GM19463 (cell line): ENCODE results near the gene PRKCA.

Source experiments
- ATAC-seq: cut with Tn5 transposase; IDR thresholded peaks from one replicate; pipeline ENCODE4 v1.9.1; 2021; ENCODE audit warnings: mild to moderate bottlenecking, moderate library complexity; ENCODE audit not compliant: unreplicated experiment

Gene PRKCA

GRCh38 chr17:66535611-66536010 is 233.2 kb downstream of the PRKCA start:
- no peak for ATAC-seq

DNA sequence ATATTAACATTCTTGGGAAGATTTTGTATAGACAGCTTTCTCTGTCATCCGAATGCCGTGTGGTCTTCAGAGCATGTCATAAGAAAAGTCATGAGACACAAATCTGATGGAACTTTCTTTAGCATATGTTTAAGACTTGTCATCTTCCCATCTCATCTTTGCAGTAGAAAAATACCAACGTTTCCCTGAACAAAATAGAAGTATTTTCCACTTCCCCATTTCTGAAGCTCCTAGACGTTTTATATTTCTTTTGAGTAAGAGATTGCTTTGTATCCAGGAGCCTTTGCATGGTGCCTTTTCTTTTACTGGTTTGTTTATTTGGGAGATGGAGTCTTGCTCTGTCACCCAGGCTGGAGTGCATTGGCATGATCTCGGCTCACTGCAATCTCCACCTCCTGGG is 235.1 kb downstream of the PRKCA start:
- no peak for ATAC-seq

GRCh38 chr17:66538776-66539175 is 236.4 kb downstream of the PRKCA start:
- ATAC-seq, result no peak

DNA sequence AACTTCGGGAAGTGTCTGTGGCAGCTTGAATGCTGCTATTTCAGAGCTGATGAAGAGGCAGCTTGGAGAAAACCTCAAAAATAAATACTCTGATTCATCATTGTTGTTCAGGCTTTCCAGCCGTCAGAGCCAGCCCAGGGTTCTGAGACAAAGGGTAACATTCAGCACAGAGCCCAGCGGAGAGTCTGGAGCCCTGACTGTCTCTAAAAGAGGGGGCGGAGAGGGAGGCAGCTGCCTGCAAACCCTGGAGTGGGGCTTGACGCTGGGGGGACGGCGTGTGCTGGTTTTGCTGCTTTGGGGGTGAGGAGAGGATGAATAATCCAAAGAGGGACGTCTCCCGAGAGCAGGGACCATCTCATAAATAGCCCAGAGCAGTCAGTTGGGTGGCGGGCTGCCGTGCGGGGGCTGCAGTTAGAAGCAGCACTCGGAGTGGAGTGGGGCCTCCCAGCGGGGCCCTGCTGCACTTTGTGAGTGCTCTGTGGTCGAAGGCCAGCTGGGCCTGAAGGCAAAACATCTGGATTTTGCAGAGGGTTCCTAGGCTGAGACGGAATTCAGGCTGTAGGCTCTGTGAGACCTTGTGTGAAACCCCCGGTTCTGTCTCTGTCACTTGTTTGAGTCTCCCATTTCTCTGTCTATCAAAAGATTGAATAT is 237.8 kb downstream of the PRKCA start:
- ATAC-seq, result no peak

GRCh38 chr17:66541461-66542128 is 239.2 kb downstream of the PRKCA start:
- ATAC-seq, result peak; percentile 73

DNA sequence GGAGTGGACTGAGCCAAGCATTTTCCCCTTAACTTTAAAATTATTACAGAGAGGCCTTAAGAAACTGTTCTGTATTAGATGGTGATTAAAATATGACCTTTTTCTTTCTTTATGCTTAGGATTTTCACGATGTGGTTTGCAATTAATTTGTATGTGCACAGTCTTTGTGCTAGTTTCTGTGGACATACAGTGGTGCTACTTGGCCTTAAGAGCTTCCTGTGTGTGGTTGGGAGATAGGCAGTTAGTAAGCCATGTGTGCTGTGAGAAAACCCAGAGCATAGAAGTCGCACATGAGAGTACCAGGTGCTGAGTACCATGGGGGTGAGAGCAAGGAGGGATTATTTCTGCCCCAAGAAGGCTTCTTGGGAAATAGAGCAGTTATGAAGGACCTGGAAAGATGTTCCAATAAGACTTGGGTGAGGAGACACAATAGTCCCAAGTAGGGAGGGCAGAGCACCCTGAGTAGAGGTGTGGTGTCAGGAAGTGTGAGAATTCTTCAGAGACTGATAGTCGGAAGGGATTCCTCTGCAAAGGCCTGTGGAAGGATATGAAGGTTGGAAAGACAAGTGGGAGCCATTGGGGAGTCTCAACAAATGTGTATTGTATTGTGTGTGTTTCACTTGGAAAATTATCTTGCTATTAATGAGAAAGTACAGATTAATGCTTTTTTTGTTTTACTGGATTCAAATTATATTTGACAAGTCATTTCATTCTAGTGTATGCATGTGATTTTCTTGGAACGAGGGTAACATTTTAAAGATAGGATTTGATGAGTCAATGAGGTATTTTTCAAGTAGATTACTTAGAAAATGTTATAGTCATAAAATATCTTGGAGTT is 239.9 kb downstream of the PRKCA start:
- ATAC-seq, result peak; percentile 97

DNA sequence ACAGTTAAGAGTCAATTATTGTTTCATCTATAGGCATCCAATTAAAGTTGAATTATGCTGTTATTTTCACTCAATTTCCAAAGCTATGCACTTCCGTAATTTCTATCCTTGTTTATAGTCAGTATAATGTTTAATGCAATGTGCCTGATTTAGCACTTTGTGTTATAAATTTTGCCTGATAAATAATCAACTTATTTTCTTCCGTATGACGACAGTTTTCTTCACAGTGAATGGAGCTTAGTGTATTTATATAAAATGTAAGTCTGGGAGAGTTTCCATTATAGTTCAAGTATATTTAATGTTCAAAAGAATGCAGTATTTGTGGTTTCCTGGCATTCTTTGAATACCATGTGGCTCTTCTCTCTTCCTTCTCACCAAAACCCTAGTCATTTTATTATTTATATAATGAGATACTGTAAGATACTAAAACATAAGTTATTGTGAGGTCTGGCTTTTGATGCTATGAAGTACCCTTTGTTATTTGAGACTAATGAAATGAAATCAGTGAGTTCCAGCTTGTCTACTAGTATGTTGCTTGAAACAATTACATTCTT is 240.6 kb downstream of the PRKCA start:
- ATAC-seq, result no peak

DNA sequence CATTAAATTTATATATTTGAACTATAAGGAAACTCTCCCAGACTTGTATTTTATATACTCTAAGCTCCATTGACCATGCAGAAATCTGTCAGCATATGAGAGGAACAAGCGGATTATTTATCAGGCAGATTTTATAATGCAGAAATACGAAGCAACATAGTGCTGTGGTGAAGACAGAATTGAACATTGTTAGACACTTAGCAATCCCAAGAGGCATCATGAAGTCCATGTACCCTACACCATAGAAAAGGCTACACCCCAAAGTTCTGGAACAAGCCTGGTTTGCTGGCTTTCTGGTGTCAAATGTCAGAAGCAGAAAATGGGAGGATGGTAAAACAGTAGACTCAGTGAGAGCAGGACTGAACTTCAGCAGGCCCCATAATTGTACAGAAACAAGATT is 241.1 kb downstream of the PRKCA start:
- no peak for ATAC-seq

DNA sequence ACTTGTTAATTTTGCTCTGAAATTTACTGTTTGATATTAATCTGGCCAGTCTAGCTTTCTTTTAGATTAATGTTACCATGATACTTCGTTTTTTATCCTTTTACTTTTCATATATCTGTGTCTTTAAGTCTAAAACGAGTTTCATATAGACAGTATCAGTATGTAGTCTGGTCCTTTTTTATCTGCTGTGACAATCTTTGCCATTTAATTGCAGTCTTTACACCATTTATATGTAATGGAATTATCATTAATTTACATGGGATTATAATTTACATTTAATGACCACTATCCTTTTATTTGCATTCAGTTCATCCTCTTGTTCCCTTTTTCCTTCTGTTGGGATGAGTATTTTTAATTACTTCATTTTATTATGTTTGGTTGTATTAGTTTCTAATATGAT is 243.5 kb downstream of the PRKCA start:
- no peak for ATAC-seq

DNA sequence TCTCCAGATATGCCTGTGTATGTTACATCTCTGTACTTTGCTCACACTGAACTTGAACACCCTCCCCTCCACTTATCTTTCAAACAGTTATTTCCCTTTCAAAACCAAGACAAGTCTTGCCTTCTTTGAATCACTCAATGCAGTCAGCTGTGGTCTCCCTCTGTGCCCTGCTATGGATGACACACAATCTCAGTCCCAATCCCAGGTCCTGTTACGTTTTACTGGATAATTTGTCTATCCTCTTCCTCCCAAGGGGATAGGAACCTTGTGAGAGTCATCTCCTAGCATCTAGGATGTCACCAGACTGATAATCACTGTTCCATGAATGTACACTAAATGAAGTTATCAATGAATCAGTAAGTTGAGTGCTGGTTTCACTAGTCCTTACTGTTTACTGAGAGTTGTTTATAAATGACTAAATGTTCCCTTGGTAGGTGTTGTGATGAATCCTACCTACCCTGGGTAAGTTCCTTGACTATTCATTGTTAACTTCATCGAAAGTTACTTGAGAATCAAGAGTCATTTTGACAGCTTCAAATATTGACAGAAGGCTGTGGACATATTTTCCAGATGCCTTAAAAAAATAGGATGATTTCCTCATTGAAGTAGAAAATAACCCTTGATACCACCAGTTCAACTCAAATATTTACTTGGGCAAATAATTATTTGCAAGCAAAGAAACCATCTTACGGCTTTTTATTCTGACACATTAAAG is 244.9 kb downstream of the PRKCA start:
- no peak for ATAC-seq

DNA sequence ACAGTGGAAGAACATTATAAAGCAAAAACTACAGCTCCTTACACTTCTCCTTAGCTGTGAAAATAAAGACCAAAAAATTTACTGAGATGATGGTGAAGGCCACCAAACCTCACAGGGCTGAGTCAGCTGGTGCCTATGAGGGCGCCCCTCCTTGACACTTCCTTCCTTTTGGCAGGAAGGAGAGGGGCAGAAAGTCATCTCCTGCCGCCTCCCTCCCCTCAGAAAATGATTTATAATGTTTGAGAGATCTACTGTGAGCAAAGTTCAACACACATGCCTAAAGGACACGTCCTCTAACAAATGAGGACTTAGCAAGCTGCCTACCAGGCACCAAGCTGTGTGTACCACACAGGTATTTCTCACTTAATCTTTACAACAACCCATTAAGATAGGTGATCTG is 245.7 kb downstream of the PRKCA start:
- no peak for ATAC-seq

GRCh38 chr17:66548659-66549310 is 246.4 kb downstream of the PRKCA start:
- no peak for ATAC-seq

- ATAC-seq, result no peak
These were observed 246.9 kb downstream of the PRKCA start for GRCh38 chr17:66549311-66549704.

GRCh38 chr17:66549731-66550207 is 247.4 kb downstream of the PRKCA start:
- ATAC-seq, result no peak

DNA sequence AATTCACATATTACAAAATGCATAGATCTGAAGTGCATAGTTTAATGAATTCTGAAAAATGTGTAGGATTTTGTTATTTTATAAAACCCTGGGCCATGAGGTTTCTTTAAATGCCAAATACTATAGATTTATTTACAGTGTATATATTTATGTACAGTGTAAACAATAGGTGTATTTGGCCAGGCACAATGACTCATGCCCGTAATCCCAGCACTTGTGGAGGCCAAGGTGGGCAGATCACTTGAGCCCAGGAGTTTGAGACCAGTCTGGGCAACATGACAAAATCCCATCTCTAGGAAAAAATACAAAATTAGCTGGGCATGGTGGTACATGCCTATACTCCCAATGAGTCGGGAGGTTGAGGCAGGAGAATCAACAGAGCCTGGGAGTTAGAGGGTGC is 249.4 kb downstream of the PRKCA start:
- no peak for ATAC-seq

GRCh38 chr17:66552371-66552770 is 250.0 kb downstream of the PRKCA start:
- no peak for ATAC-seq

DNA sequence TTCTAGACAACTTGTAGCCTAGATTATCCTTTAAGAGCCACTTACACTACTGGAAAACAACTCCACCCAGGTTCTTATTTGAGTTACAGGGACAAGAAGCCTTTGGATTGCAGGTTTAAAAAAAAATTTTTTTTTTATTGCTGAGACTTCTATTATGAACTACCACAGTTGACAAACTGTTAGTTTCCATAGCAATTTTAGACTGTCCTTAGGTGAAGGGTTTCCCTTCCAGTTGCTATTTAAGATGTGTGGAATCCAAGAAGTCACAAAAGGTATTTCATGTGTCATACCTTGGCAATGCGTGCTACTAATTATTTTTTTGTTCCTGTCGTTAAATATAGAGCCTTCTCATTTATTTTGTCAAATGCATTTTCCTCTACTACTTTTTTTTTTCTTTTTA is 253.2 kb downstream of the PRKCA start:
- ATAC-seq, result no peak

- no peak for ATAC-seq
These were observed 254.8 kb downstream of the PRKCA start for GRCh38 chr17:66557200-66557599.

DNA sequence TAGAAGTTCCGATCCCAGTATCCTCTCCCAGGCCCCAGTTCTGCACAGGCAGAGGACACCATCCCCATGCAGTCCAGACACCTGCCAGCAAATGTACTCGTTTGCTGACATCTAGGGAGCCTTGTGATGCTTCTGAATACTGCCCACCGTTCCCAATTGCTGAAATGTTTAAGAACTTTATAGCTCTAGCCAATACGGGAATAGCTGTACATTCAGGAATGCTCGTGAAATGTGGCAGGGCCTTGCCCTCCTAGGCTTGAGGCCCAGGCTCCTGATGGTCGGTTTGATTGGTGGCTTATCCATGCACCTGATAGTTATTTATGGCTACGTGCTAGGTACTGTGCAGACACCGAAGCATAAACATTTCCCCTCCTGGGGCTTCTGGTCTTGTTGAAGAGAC is 255.5 kb downstream of the PRKCA start:
- ATAC-seq, result no peak

- ATAC-seq, result no peak
These were observed 258.3 kb downstream of the PRKCA start for GRCh38 chr17:66560691-66561090.
